GM18526 (cell line): ENCODE results near the gene PI4K2A.

Experiments
- POLR2A ChIP-seq: IDR thresholded peaks from 3 replicates; pipeline ENCODE4 v1.6.1; 2011; ENCODE audit not compliant: insufficient read length; ENCODE audit errors: extremely low read depth

PI4K2A gene

DNA sequence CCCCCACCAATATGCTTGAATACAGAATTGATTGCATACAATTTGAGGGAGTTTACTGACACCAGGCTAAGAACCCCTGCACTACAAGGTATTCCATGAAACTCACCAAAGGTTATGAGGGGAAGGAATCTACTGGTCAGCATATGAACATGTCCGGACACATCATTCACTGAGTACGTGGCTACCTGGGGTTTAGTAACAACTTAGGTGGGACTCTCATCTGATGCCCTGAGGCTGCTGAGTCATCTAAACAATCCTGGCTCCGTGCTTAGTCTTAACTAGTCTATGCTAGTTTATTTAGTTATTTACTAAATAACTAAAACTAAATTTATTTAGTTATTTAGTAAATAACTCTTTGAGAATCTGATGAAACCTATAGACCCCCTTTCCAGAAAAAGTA lies 11.3 kb downstream of the PI4K2A start:
- no peak for TF ChIP-seq POLR2A

DNA sequence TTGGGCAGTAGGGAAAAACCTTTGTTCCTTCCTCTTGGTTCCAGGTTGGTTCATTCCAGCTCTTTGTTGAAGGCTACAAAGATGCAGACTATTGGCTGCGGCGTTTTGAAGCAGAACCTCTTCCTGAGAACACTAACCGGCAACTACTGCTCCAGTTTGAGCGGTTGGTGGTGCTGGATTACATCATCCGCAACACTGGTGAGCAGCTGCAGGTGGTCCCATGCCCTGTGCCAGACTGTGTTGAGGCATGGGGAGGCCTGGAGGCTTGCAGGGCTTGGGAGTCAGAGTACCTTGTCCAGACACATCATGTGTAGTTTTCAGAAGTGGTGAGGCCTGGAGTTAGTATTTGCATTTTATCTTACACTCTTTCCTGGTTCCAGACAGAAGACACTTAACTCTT lies 16.3 kb downstream of the PI4K2A start:
- no peak for TF ChIP-seq POLR2A

DNA sequence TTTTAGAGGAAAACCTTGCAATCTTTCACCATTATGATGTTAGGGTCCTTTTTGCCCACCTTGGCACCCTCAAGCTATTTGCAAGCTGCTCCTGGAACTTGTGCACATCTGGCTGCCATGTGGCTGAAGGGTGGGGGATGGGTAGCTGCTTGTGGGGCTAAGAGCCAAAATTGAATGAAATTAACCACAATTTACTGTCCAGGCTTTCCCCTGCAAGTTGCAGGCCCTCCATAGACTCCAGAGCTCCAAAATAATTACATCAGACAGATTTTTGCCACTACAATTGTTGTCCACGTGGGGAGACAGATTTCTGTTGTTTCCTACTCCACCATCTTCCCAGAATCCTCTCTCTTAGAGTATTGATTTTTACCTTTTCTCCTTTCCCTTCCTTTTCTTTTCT lies 19.1 kb downstream of the PI4K2A start:
- no peak for TF ChIP-seq POLR2A

DNA sequence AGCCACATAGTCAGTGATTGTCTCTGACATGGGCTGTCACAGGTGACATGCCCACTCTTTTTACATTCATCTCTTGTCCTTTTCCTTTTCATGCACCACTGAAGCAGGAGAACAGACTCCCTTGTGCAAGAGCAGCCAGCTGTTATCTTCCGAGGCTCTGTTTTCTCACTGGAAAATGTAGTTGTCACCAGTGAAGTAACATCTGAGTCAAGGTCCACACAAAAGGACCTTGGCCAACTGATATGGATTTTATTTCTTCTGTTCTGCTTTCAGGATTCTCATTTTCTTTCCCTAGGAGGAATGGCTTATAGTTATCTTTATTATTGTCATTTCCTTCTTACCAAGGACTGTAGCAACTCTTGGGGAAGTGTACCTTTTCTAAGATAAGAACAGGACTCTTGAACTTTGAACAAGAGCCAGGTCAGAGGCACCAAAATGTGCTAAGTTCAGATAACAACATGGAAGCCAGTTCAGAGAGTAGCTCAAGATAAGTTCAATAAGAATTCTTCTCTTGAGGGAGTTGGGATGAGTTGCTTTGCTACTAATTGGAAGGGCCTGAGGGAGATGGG lies 23.9 kb downstream of the PI4K2A start:
- TF ChIP-seq POLR2A: no peak

DNA sequence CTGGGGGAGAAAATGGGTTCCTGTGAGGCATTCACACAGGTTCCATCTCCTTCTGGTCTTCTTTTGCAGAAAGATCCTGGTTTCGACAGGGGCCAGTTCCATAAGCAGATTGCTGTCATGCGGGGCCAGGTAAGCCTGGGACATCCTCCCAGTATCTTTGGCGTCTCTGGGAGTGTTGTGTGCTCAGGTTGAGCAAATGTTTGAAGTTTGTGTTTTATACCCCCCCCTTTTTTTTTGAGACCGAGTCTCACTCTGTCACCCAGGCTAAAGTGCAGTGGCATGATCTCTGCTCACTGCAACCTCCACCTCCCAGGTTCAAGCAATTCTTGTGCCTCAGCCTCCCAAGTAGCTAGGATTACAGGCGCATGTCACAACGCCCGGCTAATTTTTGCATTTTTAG lies 26.5 kb downstream of the PI4K2A start:
- no peak for TF ChIP-seq POLR2A

DNA sequence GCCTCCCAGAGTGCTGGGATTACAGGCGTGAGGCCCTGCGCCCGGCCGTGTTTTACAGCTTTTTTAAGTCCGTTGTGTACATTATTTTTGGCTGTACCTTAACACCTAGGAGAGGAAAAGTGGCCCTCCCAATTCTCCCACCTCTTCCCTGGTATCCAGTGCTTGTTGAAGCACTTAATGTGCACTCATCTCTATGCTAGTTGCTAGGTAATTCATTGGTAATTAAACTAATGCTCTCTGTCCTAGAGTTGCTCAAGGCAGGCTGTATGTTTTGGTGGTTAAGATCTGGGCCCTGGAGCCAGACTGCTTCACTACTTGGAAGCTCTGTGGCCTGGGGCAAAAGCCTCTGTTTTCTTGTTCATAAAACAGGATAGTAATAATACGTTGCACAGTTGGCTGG lies 27.0 kb downstream of the PI4K2A start:
- no peak for TF ChIP-seq POLR2A

DNA sequence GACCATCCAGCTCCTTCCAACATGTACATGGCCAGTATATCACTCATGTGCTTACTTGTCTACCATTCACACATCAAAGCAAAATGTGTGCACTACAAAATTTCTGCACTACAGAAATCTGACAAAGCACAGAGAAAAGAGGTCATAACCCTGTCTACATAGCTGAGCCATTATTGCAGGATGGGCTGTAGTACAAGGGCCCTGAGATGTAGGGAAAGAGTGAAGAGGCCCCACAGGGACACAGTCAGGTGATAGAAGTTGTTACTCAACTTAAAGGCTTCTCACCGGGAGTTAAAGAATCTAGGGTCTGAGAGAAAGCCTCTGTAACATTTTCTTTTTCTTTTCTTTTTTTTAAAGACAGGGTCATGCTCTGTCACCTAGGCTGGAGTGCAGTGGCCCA lies 29.1 kb downstream of the PI4K2A start:
- no peak for TF ChIP-seq POLR2A

DNA sequence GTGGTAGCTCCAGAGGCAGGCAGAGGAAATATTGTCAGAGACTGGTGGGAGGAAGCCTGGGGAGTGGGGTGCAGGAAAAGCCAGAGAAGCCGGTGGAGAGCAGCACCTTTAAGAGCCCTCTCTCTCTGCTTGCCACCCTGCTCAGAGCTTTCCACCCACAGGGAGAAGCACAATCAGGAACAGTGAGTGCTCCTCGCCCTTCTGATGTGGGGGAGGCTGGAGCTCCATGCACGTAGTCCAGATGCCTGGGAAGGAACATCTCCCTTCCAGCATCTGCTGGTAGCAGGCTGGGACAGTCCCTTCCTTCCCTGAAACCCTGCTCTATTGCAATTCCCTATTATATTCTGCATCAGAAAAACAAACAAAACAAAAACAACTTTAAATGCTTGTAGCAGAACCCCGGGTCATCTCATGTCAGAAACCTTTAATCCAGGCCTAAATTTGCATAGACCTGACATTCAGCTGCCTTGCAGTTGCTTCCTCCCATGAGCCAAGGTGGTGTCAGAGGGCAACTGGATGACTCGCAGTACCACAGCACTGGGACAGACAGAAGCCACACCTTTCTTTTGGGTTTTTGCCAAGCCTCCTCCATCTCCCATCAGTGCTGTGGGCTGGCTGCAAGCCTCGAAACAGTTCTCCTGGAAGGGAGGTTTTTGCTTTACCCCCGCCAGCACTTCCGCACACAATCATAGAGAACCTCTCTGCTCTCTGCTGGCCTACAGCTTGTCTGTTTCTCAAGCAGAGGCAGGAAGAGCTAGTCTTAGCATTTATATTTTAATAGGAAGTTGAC lies 33.5 kb downstream of the PI4K2A start:
- TF ChIP-seq POLR2A: no peak

DNA sequence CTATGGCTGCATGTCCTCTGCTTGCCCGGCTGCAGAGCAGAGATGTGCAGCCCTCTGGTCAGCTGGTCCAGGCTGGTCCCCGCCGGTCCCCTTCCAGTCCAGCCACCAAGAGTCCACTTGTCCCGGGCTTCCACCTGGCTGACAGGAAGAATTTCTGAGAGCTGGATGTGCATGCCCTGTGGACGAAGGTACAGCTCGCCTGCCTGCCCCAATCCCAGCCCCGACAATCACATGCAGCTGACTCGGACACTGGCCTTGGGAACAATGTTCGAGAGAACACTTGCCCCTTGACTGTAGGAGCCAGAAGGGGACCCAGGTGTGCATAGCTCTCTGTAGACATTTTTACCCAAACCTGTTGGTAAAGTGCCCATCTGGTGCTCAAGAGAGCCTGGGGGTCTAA lies 34.8 kb downstream of the PI4K2A start:
- no peak for TF ChIP-seq POLR2A

DNA sequence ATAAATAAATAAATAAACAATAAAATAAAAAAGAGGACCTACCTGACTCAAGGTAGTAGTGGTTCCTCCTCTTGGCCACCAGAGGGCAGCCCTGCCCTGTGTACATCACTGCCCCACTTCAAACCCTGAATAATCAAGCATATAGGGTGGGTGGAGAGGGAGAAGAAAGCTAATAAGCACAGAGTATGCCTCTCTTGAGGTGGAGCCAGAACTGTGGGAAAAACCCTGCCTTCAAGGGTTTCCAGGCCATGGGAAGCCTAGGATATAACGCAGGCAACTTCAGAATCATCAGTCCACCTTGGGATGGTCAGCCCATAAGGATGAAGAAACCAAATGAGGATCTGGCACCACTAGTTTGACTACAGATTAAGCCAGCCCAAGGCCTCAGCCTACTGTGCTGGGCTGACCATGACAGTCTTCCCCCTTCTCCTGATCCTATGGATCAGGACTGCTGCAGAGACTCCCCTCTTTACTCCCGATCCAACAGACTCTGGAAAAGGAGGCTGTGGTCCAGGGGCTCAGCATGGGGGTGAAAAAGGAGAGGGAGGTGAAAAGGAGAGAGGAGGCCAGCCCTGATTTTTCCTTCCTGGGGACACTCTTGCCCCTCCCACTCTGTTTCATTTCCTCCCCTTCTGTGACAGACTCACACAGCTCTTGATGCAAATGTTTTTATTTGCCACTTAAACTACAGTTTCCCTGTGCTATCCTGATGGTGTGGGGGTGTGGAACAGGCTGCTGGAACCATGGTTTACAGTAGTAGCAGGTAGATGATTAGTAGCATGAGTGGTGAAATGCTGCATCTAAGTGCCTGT lies 36.5 kb downstream of the PI4K2A start:
- no peak for TF ChIP-seq POLR2A

DNA sequence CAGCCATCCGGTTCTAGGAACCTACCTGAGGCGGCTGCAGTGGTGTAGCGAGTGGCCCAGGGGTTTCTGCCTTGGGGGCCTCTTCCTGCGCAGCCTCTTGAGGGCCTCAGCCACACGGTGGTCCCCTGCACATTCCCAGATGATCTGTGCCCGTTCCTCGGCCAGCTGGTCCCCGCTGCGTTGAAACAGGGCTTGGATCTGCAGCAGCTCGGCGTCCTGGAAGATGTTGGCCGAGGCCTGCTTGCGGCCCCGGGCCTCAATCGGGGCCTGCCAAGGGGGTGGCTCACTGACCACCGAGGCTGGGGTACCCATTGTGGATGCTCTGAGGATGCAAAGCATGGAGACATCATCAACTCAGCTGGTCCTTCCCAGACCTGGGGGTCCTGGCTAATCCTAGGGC lies 39.1 kb downstream of the PI4K2A start:
- no peak for TF ChIP-seq POLR2A

DNA sequence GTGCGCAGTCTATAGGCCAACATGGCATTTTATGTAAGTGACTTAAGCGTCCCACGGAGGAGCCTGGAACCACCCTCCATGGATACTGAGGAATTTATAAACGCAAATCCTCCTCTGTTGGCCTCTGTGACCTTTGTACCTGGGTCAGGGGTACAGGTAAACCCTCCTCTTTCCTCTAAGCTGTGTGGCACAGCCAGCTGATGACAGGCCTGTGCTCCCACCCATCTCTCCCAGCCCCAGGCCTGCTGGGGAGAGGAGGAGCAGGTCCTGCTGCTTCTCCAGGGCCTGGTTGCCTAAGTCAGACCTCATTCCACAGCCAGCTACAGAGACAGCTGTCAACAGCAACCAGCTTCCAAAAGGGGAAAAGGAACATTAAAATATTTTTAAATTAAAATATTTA lies 41.6 kb downstream of the PI4K2A start:
- no peak for TF ChIP-seq POLR2A

DNA sequence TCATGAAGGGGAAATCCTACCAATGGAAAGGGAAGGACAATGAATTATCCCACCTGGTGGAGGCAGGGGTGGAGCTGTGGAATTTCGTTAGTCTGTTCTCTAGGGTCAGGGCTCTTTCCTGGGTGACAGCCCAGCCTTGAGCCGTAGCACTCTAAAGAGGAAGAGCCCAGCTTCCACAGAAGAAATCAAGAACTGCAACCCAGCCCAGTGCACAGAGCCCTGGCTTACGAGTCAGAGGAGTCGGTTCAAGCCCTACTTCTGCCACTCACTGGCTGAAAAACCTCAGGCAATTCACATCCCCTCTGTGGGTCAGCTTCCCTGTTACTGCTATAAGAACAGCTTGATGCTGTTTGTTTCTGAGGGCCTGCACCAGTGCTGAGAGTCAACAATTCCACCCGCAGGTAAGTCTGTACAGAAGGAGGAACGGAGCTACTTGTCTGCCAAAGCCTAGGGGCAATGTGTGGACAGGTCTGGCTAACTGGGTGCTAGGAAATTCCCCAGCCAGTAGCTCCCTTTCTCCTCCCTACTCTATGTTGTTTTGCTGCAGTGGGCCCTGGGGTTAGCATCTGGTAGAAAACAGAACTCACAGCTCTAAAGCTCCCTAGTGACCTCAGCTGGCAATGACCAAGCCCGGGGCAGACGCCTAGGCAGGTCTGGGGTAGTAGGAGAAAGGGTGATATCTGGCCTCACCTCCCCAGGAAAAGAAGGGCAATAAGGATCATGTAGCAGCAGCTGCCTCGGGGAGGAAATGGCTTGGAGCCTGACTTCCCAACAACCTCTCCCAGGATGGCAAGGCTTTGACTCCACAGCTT lies 43.3 kb downstream of the PI4K2A start:
- TF ChIP-seq POLR2A: no peak

DNA sequence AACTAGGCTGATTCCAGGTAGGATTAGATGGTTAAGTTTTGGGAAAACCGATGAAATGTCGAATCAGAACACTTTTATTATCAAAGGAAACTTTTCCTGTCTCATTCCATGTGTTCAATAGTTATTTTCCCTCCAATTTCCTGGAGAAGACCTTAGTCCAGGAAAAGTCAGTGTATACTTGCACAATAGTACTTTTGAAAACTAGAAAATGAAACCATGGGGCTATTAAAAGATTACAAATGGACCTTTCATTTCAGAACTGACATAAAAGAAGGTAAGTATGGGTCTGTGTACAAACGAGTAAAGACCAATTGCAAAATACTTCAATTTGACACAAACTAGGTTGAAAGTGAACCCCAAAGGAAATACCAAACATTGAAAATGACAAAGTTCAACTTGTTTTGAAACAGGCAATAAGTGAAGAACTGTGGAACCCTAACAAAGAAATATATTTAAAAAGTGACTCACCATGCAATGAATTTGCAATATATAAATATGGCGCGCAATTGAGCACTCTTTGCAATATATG lies 44.5 kb downstream of the PI4K2A start:
- TF ChIP-seq POLR2A: no peak

DNA sequence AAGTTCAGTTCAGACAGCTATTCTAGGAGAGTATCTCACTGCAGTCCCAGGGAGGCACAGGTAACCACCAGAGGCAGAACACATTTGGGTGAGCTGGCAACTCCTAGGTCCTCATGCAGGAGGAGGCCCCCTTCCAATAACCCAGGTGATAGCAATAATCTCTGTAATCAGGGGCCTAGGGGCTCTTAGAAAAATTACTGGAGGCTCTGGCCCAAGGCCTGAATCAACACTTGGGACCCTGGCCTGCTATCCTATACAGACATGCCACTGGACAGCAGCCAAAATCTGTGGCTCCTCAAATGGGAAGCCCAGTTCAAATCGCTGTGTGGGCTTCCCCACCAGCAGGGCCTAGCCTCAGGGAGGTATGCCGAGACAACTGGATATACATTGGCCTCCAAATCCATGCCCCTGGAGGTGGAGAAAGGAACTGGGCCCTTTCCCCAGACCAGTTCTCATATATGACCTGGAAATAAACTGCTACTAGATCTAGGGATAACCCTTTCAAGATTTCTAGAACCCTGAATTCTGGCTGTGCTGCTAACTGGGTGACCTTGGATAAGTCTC lies 45.0 kb downstream of the PI4K2A start:
- no peak for TF ChIP-seq POLR2A
